D721Med (cell line): Measurements from ENCODE around the gene STARD13.

Experiments used
- DNase-seq: peaks from one replicate; pipeline ENCODE4 v3.0.0; 2011; ENCODE audit warnings: low spot score; ENCODE audit not compliant: insufficient read length
- FAIRE-seq: peaks from 2 replicates; lab custom pipeline; 2011; peaks lifted over from hg19 to GRCh38; lab: Jason Lieb, UNC
- CTCF ChIP-seq: IDR thresholded peaks from 2 replicates; pipeline ENCODE4 v1.5.1; 2012; ENCODE audit warnings: mild to moderate bottlenecking, control low read depth; ENCODE audit not compliant: insufficient read depth; ENCODE audit errors: missing control alignments

The STARD13 gene

GRCh38 chr13:33213797-33214196 is 71.8 kb downstream of the STARD13 start:
- DNase-seq: no peak
- no peak for FAIRE-seq
- no peak for TF ChIP-seq CTCF

- no peak for TF ChIP-seq CTCF
- FAIRE-seq: no peak
These were observed 72.4 kb downstream of the STARD13 start for GRCh38 chr13:33213024-33213768.

GRCh38 chr13:33212396-33212795 is 73.2 kb downstream of the STARD13 start:
- DNase-seq (no peak), FAIRE-seq (no peak)
- TF ChIP-seq CTCF: no peak

More at GRCh38 chr13:33213024-33213768, 72.4 kb downstream of the STARD13 start:
- DNase-seq: no peak

- no peak for DNase-seq
- TF ChIP-seq CTCF: no peak
- FAIRE-seq: no peak
These were observed 75.5 kb downstream of the STARD13 start for GRCh38 chr13:33210090-33210489.

GRCh38 chr13:33208290-33209220 is 77.0 kb downstream of the STARD13 start:
- no peak for FAIRE-seq
- no peak for DNase-seq
- no peak for TF ChIP-seq CTCF

GRCh38 chr13:33207615-33207961 is 78.0 kb downstream of the STARD13 start:
- FAIRE-seq (no peak), DNase-seq (no peak)
- TF ChIP-seq CTCF: no peak
